Fibroblast of the aortic adventitia (primary cell): ENCODE results near the gene SLC39A9. TPM values are rescaled to one million over a fixed set of nuclear protein-coding genes. Genes with fewer than 3 reads are reported as not detected.

Experiments
- DNase-seq: peaks from one replicate; pipeline ENCODE4 v3.0.0-alpha.2; 2010; ENCODE audit warnings: low read depth
- H3K4me3 ChIP-seq: 2 replicates; pipeline ENCODE4 v1.5.1; 2011; ENCODE audit warnings: low read depth, mild to moderate bottlenecking, control low read depth, low read length, moderate library complexity
- CTCF ChIP-seq: IDR thresholded peaks from 2 replicates; pipeline ENCODE4 v1.5.1; 2011; ENCODE audit warnings: mild to moderate bottlenecking, low read length, control low read depth, inconsistent platforms; ENCODE audit not compliant: insufficient read depth
- total RNA-seq: library from RNA; depleted of rRNA; stranded (reverse); fragments of >200 nt; gene quantifications from 2 replicates; pipeline ENCODE4 v1.2.3, GENCODE V29; 2012; ENCODE audit warnings: low replicate concordance

Gene SLC39A9
- total RNA-seq, result 64.6 and 118 TPM in 2 replicates

- peak within 1 kb of the TSS; percentile 94 for H3K4me3 ChIP-seq
- DNase-seq, result peak; percentile 98
- no peak for TF ChIP-seq CTCF
Measured at GRCh38 chr14:69398053-69398817, at the start of gene SLC39A9, which contains the start of gene ERH. TSS of gene SLC39A9 (plus strand) at chr14:69398692. CDS start at chr14:69399370, 678 bp downstream. TSS of gene ERH (minus strand) at chr14:69398299. CDS start at chr14:69398233, 66 bp downstream.

- TF ChIP-seq CTCF, result no peak
- no peak for DNase-seq
- no peak overlapping the region for H3K4me3 ChIP-seq
Measured at GRCh38 chr14:69349091-69349777, 49.3 kb upstream of the SLC39A9 start.

GRCh38 chr14:69350892-69351291 is 47.6 kb upstream of the SLC39A9 start:
- TF ChIP-seq CTCF, result no peak
- DNase-seq, result no peak
- no peak overlapping the region for H3K4me3 ChIP-seq

GRCh38 chr14:69351385-69351784 is 47.1 kb upstream of the SLC39A9 start:
- DNase-seq, result no peak
- no peak for TF ChIP-seq CTCF
- H3K4me3 ChIP-seq, result no peak overlapping the region

- no peak for DNase-seq
- H3K4me3 ChIP-seq, result no peak overlapping the region
- TF ChIP-seq CTCF, result no peak
Measured at GRCh38 chr14:69351911-69352310, 46.6 kb upstream of the SLC39A9 start.

- no peak for DNase-seq
- H3K4me3 ChIP-seq, result no peak overlapping the region
- no peak for TF ChIP-seq CTCF
Measured at GRCh38 chr14:69353168-69353567, 45.3 kb upstream of the SLC39A9 start.
